MM.1S (cell line): ENCODE data around the gene VPS35.

Experiments
- EZH2 ChIP-seq: fragments of 300-600 bp; sonication (generic); optimal IDR thresholded peaks from 2 replicates; pipeline ENCODE3; 2017; ENCODE audit warnings: low read depth, mild to moderate bottlenecking, antibody characterized with exemption, low read length, mixed read lengths
- EZH2phosphoT487 ChIP-seq: fragments of 300-600 bp; sonication (generic); IDR thresholded peaks from 2 replicates; pipeline ENCODE4 v1.6.1; 2018; ENCODE audit warnings: antibody characterized with exemption, low read length
- TF ChIP-seq, protein P1 (sequence below): fragments of 300-600 bp; sonication (generic); IDR thresholded peaks from 2 replicates; pipeline ENCODE4 v1.5.1; 2016; ENCODE audit warnings: antibody characterized with exemption, low read length, mixed read lengths

DNA sequence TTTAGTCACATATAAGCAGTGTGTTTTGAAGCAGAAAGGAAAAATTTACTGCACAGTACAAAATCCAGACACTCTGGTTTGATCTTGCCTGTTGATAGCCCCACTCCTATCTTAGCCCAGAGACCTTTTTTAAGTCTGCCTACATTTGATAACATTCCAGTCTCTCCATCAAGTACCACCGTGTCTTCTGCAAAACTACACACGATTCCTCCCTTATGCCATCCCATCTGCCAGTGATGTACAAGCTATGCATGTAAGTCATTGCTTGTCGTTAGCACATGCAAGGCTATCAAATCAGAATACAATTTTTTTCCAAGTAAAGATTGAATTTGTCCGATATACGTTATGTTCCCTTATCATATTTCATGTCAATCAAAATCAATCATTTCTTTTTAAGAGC lies 82.7 kb downstream of the VPS35 start:
- TF ChIP-seq, protein P1, sequence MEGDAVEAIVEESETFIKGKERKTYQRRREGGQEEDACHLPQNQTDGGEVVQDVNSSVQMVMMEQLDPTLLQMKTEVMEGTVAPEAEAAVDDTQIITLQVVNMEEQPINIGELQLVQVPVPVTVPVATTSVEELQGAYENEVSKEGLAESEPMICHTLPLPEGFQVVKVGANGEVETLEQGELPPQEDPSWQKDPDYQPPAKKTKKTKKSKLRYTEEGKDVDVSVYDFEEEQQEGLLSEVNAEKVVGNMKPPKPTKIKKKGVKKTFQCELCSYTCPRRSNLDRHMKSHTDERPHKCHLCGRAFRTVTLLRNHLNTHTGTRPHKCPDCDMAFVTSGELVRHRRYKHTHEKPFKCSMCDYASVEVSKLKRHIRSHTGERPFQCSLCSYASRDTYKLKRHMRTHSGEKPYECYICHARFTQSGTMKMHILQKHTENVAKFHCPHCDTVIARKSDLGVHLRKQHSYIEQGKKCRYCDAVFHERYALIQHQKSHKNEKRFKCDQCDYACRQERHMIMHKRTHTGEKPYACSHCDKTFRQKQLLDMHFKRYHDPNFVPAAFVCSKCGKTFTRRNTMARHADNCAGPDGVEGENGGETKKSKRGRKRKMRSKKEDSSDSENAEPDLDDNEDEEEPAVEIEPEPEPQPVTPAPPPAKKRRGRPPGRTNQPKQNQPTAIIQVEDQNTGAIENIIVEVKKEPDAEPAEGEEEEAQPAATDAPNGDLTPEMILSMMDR = no peak
- no peak for TF ChIP-seq EZH2phosphoT487
- no peak for TF ChIP-seq EZH2
